COLO668 (cell line): ENCODE measurements around the gene DLG2.
"Not testable (repeated sequence)": the region's sequence is repeated elsewhere in the genome, so short reads cannot be mapped to it uniquely, and the experiment has no call there.

ENCODE experiments used
- DNase-seq: peaks from one replicate; lab custom pipeline; 2025; ENCODE audit not compliant: unreplicated experiment; lab: John Stamatoyannopoulos, UW

The DLG2 gene

DNA sequence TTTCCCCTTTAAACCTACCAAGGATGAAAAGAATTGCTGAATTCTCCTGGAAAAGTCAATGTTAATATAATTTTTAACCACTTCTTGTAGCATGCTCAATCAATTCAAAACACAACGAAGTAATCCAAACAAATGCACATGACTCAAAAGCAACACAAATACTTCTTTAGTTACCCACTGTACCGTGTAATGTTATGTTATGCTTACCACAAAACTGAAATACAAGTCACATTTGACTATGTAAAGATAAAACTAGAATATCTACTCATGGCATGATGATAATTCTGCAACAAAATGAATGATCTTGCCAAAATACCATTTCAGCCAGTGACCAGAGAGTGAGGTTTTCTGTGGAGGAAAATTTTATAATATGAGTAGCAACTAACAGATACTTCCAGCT is 587.0 kb downstream of the DLG2 start:
- no peak for DNase-seq

DNA sequence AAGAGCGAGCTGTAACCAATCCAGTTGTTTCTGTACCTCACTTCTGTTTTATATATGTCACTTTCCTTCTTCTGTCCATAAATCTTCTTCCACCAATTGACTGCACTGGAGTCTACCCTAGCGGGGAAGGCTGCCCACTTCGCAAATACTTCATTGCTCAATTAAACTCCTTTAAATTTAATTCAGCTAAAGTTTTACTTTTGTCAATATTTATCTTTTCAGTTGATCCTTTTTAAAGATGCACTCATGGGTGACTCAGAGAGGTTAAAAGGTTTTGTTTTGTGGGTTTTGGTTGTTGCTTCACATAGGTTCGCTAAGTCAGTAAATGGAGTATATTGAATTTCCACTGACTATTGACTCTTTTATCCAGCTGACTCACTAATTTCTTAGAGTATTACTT is 597.2 kb downstream of the DLG2 start:
- DNase-seq = peak; percentile 23

DNA sequence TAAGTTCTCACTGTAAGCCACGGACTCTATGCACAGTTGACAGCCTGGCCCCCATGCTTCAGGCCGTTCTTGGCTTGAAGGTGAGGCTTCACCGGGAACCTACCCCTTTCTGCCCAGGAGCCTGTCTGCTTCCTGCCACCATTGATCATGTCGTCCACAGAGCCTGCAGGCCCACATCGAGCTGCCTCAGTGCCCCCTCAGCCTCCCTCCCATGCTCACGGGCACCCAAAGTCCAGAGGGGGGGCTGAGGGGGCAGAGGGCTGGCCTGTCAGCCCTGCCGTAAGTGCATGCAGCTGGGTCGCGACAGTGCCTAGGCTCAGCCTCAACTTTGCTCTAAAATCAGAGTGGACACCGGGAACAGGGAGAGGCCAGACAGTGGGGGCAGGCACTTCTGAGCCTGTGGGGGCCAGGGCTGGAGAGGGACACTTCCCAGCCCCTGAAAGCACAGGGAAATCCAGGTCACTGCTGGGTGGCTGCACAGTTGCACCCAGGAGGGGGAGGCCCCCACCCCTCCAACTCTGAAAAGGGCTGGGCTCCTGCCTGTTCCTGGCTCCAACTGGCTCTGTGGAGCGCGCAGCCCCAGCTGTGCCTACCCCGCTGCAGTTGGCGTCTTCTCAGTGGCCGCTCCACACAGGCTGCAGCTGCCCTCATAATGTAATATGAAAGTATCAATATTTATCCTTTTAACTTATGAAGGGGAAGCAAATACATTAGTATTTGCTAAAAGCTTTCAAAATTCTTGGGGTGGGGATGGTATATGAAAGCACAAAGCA is 598.6 kb downstream of the DLG2 start:
- no peak for DNase-seq

DNA sequence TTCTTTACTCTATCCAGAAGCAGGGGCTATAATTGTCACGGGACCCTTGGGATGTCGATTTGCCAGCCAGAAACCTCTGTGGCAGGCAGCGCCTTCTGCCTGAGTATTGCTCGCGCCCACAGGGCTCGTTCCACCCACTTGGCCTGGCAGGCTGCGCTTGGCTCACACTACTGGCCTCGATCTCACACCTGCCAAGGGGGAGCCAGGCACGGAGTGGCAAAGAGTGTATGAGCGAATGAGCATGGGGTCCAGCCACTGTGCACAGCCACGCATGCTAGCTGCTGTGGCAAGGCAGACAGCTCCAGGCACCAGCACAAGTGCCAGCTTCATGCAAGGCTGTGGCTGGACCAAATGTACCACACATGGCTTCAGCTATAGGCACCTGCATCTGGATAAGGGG is 599.8 kb downstream of the DLG2 start:
- no peak for DNase-seq

DNA sequence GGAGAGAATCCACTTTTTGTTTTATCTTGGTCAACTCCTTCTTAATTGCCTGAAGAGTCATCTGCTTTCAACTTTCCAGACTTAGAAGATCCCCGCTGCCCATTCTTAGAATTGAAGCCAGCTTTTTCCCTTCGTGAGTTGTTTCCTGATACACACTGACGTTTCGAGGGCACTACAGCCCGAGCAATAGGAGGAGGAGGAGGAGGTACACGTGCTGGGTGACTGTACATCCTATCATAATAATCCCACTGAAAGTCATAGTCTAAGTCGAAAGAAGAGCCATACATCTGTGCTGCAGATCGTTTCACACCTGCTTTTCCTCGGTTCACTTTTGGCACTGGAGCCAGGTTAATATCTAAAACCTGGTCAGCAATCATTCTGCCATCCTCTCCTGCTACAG is 606.1 kb downstream of the DLG2 start:
- DNase-seq = no peak

DNA sequence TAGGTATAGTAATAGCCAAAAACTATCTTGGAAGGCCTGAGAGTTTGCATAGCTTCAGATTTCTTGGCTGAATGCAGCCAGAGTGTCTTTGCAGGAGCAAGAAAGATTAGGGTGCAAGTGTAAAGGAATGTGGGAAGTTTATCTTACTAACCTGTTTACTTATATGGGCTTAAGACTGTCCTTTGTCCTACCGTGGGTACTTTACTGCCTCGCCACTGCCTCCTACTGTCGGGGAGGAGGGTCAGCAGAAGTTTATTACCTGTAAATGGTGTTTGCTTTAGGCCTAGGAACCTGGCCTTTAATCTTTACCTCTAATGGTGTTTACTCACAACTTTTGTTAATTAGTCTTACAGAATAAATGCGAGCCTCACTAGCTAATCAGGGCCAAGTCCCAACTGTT is 633.8 kb downstream of the DLG2 start:
- DNase-seq = no peak

DNA sequence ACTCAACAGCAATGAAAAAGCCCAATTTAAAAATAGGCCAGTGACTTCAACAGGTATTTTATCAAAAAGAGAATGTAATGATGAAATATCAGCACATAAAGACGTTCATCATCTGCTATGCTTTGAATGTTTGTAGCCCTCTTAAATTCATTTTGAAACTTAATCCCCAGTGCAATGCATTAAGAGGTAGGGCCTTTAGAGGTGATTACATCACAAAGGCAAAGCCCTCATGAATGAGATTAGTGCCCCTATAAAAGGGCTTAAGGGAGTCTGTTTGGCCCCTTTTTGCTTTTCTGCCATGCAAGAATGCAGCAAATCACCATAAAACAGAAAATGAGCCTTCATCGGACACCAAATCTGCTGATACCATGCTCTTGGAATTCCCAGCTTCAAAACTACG is 637.0 kb downstream of the DLG2 start:
- DNase-seq = no peak

DNA sequence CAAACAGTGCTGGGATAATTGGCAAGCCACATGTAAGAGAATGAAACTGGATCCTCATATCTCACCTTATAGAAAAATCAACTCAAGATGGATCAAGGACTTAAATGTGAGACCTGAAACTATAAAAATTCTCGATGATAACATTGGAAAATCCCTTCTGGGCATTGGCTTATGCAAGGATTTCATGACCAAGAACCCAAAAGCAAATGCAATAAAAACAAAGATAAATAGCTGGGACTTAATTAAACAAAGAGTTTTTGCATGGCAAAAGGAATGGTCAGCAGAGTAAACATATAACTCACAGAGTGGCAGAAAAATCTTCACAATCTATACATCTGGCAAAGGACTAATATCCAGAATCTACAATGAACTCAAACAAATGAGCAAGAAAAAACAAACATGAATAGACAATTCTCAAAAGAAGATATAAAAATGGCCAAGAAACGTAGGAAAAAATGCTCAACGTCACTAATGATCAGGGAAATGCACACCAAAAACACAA is 639.4 kb downstream of the DLG2 start:
- not testable (repeated sequence) for DNase-seq

DNA sequence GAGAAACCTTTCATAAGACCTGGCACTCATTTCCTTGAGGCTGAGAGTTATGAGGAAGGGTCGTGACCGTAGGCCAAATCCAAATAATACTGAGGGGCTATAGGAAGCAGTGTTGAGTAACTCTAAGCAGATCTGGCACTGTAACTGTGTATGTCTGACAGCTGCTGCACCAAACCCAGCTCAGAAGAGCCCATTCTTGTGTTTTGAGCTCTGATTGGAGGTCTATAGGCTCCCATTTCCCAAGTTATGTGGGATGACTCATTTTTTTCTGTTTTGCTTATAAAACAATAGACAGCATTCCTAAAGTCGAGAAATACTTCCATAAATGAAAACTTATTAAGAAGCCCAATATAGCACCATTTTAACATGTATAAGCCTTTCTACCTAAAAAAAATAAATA is 645.8 kb downstream of the DLG2 start:
- DNase-seq = no peak

DNA sequence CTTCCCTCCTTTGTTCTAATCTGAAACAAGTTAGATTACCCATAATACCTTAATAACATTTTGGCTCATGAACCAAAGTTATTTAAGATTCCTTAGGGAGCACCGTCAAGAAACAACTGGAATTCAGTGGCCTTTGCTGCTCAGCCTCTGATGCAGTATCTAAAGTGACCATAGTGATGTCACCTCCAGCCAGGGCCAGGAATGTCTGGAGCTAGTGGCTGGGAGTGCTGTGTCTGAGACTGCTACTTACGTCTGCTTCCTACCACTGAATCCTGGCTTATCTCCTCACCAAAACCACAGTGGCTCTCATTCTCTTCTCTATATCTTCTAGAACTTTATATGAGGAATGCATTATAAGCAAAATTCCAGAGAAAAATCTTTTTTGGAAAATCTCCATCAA is 658.0 kb downstream of the DLG2 start:
- no peak for DNase-seq

DNA sequence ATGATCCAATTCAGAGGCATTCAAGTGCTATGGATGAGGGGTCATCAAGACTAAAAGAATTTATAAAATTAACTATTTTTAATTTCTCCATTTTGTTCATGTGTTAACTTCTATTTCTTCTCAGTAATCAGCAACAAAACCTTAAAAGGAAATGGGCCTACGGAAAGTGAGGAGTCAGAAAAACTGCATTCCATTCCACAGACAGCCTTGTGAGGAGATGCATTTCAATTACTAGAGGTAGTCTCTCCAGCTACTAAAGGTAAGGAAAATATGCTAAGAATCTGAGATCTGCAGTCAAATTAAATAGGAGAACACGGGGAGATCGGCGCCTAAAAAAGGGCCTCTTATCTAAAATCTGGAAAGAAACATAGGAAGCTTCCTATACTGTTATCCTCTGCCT is 661.7 kb downstream of the DLG2 start:
- DNase-seq = no peak

DNA sequence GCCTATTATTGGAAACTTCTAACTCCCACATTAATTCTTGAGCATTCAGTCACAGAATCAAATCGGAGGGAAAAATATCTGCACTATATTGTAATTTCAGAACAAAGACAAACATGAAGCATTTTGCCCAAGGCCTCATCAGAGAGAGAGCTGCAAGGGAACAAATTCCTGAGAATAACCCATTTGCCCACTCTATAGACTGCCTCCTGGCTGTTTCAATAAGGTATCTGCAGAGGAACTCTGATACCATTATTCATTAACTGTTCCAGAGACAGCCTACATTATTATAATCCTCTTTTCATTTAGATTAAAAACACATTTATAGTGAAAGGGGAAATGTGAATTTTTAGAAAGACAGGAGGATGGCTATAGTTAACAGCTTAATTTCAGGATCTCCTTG is 663.9 kb downstream of the DLG2 start:
- DNase-seq = no peak

DNA sequence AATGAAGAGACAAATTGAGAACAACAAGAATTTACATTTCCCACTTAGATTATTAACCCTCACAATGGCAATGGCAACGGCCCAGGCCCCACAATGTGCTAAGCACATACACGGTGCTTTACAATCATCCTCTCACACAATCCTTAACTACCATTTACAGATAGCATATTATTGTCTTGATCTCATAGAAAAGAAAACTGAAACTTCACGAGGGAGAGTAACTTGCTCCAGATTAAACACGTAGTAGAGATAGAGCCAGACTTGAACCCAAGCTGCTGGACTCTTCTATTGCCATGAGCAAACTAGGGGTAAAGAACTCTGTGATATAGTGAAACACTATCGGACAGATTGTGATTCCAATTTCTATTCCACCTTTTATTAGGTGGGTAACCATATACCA is 665.1 kb downstream of the DLG2 start:
- DNase-seq = no peak

DNA sequence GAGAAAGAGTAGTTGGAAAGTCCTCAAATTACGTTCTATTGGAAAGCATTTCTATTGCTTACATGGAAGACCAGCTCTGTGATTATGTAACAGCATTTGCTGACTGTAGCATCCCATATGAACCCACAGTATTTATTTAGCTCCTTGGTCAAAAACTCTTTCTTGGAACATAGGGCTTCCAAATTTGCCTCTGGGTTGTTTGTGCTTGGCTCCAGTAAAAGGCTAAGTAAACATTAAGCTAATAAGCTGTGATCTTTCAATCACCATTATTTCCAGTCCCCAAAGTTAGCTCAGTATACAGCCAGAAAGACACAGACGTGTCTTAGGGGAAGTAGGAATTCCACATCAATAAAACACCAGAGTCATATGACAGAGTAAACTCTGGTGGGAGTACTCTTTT is 668.8 kb downstream of the DLG2 start:
- no peak for DNase-seq

DNA sequence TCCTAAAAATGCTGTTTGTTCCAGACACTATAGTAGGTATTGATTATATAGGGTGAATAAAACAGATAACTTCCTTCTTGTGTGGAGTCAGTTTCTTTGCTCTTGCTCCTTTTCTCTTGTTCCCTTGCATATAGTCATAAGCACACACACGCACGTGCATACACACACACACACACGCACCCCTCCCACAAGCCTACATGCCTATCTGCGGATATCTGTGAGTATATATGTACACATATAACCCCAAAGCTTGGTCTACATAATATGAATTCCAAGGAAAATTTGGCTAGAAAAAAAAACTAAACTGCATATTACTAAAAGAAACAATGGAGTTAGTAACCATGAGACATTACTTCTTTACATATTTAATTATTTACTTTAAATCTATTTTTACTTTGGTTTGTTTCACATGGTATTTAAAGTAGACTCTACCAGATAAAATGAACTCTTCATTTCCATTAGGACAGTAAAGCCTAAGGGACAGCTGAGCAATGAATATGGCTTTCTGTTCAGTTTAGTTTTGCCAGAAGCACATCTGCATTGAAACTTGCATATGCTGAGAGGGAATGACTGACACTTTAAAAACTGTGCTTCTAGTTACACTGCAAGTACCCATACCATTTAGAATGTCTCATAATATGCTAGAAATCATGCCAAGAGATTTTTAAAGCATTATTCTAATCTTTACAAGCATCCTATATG is 676.4 kb downstream of the DLG2 start:
- no peak for DNase-seq

DNA sequence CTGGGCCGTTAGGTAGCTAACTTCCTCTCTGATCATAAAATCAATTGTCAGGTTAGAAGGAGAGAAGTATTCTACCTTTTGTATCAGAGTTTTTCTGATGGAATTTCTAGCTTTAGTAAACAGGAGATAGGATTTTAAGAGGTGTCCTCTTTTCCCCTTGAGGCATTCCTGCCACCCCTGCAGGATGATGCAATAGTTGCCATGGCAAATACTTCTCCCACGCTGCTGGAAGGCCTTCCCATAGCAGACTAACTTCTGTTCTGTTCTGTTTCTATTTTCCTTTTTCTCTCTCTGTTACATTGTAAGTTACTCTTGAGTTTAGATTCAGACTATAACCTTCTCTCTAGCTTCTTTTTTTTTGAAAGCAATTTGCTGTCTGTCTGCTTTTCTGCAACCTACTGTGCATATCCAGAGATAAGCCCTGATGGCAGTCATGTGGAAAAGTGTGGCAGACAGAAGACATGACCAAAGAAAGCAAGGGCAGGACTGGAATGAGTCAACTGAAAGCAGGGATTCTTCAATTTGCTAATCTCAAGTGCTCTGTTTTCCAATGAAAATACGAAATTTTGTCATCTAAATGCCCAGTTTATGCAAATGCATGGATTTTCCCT is 679.1 kb downstream of the DLG2 start:
- DNase-seq = no peak

DNA sequence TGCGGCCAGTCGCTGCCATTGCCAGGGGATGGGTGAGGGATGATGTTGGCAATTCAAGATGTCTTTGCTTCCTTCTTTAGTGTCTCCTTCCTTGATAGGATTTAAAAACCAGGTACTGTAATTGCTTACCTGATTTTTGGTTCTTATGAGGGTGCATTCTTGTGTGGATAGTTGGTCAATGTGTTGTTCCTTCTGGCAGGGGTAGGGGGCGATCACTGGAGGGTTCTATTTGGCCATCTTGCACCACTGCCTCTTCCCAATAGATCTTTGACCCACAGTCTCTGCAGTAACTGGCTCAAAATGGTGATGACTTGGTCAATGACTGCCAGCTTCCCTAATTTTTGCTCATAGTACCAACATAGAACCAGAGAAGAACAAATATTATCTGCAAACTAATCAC is 680.1 kb downstream of the DLG2 start:
- no peak for DNase-seq

DNA sequence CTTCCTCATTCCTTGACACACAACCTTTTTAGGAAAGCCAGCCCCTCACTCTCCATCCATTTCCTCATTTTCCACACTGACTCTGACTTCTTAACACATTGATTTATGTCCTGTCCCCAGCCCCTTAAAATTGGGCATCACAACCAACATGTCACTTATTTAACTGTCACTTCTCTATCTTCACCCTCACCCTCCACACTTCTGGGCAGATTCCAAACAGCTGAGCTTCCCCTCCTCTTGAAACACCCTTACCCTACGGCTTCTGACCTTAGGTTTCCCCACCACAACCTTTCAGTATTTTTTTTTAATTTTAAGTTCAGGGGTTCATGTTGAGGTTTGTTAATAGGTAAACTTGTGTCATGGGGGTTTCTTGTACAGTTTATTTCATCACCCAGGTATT is 696.3 kb downstream of the DLG2 start:
- no peak for DNase-seq

DNA sequence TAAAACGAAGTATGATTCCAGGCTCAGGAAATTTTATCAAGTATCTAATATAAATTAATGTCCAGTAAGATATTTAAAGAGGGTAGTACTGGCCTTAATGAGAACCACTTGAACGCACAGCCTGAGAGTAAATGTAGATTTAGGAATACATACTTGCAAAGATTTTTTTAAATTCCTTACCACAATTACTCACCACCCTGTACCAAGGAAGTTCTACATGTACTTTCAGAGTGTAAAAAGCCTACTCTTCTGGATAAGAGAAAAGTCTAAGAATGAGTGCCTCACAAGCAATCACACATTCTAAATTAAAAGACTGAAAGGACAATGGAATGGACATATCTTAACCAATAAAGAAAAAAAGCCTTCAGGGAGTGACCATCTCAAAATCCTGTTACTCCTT is 697.4 kb downstream of the DLG2 start:
- DNase-seq = no peak

DNA sequence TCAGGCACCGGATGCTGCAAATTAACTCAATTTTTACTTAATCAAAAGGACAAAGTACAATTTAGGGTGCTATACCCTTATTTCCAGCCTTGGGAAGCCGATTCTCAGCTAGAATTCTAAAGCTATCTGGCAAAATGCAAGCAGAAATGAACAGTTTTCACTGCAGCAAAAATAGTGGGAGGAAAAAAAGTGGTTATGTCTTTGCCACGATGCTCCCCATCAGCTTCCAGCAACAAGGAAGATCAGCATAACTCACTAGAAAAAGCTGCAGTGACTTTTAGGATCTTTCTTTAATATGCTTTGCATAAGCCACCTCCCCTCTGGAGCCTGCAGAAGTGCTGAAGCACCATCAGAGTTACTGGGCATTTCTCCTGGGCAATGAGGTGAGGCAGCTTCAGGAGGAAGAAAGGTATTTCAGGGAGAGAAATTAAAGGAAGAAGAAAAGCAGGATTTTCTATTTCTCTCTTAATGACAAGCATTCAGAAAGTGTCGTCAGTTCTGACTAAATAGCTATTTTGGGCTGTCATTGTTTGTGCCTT is 702.9 kb downstream of the DLG2 start:
- DNase-seq = no peak

DNA sequence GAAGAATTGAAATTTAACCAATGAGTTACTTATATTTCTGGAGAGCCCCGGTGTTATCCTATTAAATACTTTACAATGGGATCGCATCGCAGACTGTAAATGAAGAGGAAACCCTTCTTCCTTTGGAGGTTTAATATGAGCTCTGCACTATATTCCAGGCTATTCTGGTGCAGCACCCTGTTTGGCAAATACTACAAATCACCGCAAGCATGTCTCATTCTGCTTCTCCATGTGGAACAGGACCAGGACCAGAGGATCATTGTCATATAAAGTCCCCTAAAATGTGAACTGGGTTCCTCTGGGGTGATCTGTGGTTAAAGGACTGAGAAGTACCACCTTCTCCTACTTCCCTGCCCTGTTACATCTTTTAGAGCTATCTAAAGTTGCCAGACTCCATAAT is 703.7 kb downstream of the DLG2 start:
- no peak for DNase-seq

DNA sequence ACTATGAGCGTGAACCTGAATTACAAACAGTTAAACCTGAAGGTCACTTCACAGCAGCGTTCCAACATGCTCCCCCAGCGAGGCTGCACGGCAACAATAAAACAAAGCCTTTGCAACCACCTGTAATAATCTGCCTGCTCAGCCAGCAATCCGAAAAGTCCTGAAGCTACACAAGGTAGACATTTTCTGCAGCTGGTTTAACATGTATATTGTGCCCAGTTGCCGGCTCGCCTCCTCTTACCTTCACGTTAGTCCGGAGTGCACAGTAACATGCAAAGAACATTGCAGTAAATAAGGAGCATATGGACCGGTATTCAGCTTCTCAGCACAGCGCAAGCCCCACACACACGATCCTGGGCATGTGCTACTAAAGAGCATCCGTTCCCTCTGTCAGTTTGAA is 704.3 kb downstream of the DLG2 start:
- DNase-seq = no peak
